GM18507 (cell line): ENCODE measurements around the gene ELK4.

Experiments used
- DNase-seq: peaks from one replicate; pipeline ENCODE4 v3.0.0; 2011; ENCODE audit warnings: low read depth; ENCODE audit not compliant: insufficient read length; ENCODE audit errors: extremely low spot score
- FAIRE-seq: peaks from 2 replicates; lab custom pipeline; 2011; peaks lifted over from hg19 to GRCh38; lab: Jason Lieb, UNC

Gene ELK4

GRCh38 chr1:205632669-205633169, 908 bp upstream of the ELK4 start:
- DNase-seq: no peak
- FAIRE-seq: no peak

GRCh38 chr1:205631010-205631767, 622 bp downstream of the ELK4 start:
- FAIRE-seq (peak; percentile 92), DNase-seq (peak; percentile 56)

GRCh38 chr1:205630651-205631009, 1.2 kb downstream of the ELK4 start:
- no peak for DNase-seq
- no peak for FAIRE-seq

GRCh38 chr1:205630241-205630640, 1.6 kb downstream of the ELK4 start:
- DNase-seq (no peak), FAIRE-seq (no peak)

- DNase-seq (no peak), FAIRE-seq (no peak)
Observed at GRCh38 chr1:205629751-205630150, 2.1 kb downstream of the ELK4 start.

- FAIRE-seq (no peak), DNase-seq (no peak)
Observed at GRCh38 chr1:205627956-205628355, 3.9 kb downstream of the ELK4 start.

- DNase-seq: no peak
- peak; percentile 77 for FAIRE-seq
Observed at GRCh38 chr1:205626216-205626615, 5.6 kb downstream of the ELK4 start.

GRCh38 chr1:205623646-205624045, 8.2 kb downstream of the ELK4 start:
- FAIRE-seq (no peak), DNase-seq (no peak)

- FAIRE-seq: no peak
- no peak for DNase-seq
Observed at GRCh38 chr1:205620269-205620668, 11.5 kb downstream of the ELK4 start.

- FAIRE-seq (no peak), DNase-seq (no peak)
Observed at GRCh38 chr1:205619376-205619775, 12.4 kb downstream of the ELK4 start.

- no peak for DNase-seq
- no peak for FAIRE-seq
Observed at GRCh38 chr1:205616563-205617293, 15.1 kb downstream of the ELK4 start.

- DNase-seq: no peak
- FAIRE-seq: no peak
Observed at GRCh38 chr1:205615789-205616188, 16.0 kb downstream of the ELK4 start.

- DNase-seq: no peak
- no peak for FAIRE-seq
Observed at GRCh38 chr1:205613854-205614412, 17.9 kb downstream of the ELK4 start.

GRCh38 chr1:205612556-205612955, 19.3 kb downstream of the ELK4 start:
- no peak for DNase-seq
- no peak for FAIRE-seq

GRCh38 chr1:205612104-205612503, 19.7 kb downstream of the ELK4 start:
- DNase-seq (no peak), FAIRE-seq (no peak)

GRCh38 chr1:205610901-205611466, 20.8 kb downstream of the ELK4 start:
- DNase-seq: no peak
- peak; percentile 15 for FAIRE-seq

GRCh38 chr1:205610036-205610435, 21.8 kb downstream of the ELK4 start:
- DNase-seq: no peak
- no peak for FAIRE-seq

- FAIRE-seq (peak; percentile 24), DNase-seq (no peak)
Observed at GRCh38 chr1:205604825-205605505, 26.8 kb downstream of the ELK4 start.

GRCh38 chr1:205604059-205604458, 27.8 kb downstream of the ELK4 start:
- DNase-seq (no peak), FAIRE-seq (no peak)

- FAIRE-seq (no peak), DNase-seq (no peak)
Observed at GRCh38 chr1:205601205-205601604, 30.6 kb downstream of the ELK4 start.
